SK-N-SH treated with all-trans-retinoic acid at 6 μM for 48 hours (cell line): ENCODE measurements around the gene PASK.

ENCODE experiments used
- ARNTL ChIP-seq: fragments of 450-650 bp; formaldehyde crosslinking; IDR thresholded peaks from 2 replicates; pipeline ENCODE4 v1.5.0; 2020; ENCODE audit warnings: low read depth, mild to moderate bottlenecking, moderate library complexity, borderline replicate concordance
- CREB5 ChIP-seq: fragments of 250-450 bp; sonication (Bioruptor Pico); IDR thresholded peaks from 2 replicates; pipeline ENCODE4 v1.5.1; 2020; ENCODE audit warnings: low read depth, mild to moderate bottlenecking, moderate library complexity
- PATZ1 ChIP-seq: fragments of 250-450 bp; sonication (Bioruptor Pico); IDR thresholded peaks from 2 replicates; pipeline ENCODE4 v1.8.0; 2020; ENCODE audit warnings: mild to moderate bottlenecking, moderate library complexity, borderline replicate concordance
- RARB ChIP-seq: fragments of 250-450 bp; sonication (Bioruptor Pico); IDR thresholded peaks from 2 replicates; pipeline ENCODE4 v1.8.0; 2021; ENCODE audit warnings: mild to moderate bottlenecking, moderate library complexity
- TOX ChIP-seq: fragments of 250-450 bp; sonication (Bioruptor Pico); IDR thresholded peaks from 2 replicates; pipeline ENCODE4 v1.8.0; 2021; ENCODE audit warnings: mild to moderate bottlenecking, moderate library complexity, borderline replicate concordance
- TSHZ2 ChIP-seq: fragments of 250-450 bp; sonication (Bioruptor Pico); IDR thresholded peaks from 2 replicates; pipeline ENCODE4 v1.5.0; 2020; ENCODE audit warnings: mild to moderate bottlenecking, moderate library complexity
- ZFP3 ChIP-seq: fragments of 250-450 bp; sonication (Bioruptor Pico); IDR thresholded peaks from 2 replicates; pipeline ENCODE4 v1.5.0; 2020; ENCODE audit warnings: mild to moderate bottlenecking, moderate library complexity
- ZNF565 ChIP-seq: fragments of 450-650 bp; formaldehyde crosslinking; conservative IDR thresholded peaks from 2 replicates; pipeline ENCODE4 v1.5.0; 2020; ENCODE audit warnings: low read depth, mild to moderate bottlenecking, moderate library complexity

GRCh38 chr2:241187918-241188234 lies 38.6 kb upstream of the PASK start:
- no peak for TF ChIP-seq TOX (CRISPR knock-in tag)
- TF ChIP-seq PATZ1 (CRISPR knock-in tag), result no peak
- no peak for TF ChIP-seq CREB5 (CRISPR knock-in tag)
- no peak for TF ChIP-seq ARNTL
- TF ChIP-seq RARB (CRISPR knock-in tag), result no peak
- no peak for TF ChIP-seq TSHZ2
- no peak for TF ChIP-seq ZNF565 (CRISPR knock-in tag)
- TF ChIP-seq ZFP3 (CRISPR knock-in tag), result no peak
